PC-3 (cell line): ENCODE measurements around the gene AACS. TPM values are rescaled to one million over a fixed set of nuclear protein-coding genes. Genes with fewer than 3 reads are reported as not detected.
"Not testable (repeated sequence)": the region's sequence is repeated elsewhere in the genome, so short reads cannot be mapped to it uniquely, and the experiment has no call there.

Experiments
- ATAC-seq: fragments of 200-7000 bp; cut with Tn5 transposase; 2 replicates; pipeline ENCODE4 v1.9.1; 2020; ENCODE audit warnings: mild to moderate bottlenecking, moderate library complexity
- BruUV-seq: library from RNA; stranded (reverse); fragments of 400-500 nt; replicated peaks from 2 replicates; lab custom pipeline; 2021; lab: Mats Ljungman, UMichigan
- CTCF ChIA-PET: fragments of 300-600 bp; sonication (Branson Sonifier 250); formaldehyde crosslinking; loops from one replicate; lab custom pipeline; 2022; ENCODE audit warnings: antibody characterized with exemption; lab: Charles Lee
- POLR2A ChIA-PET: fragments of 300-600 bp; sonication (Branson Sonifier 250); formaldehyde crosslinking; loops from one replicate; lab custom pipeline; 2022; ENCODE audit warnings: antibody characterized with exemption; ENCODE audit not compliant: unreplicated experiment; lab: Charles Lee
- DNase-seq: peaks from one replicate; pipeline ENCODE4 v3.0.0-alpha.2; 2015
- H2AFZ ChIP-seq: fragments of 300-600 bp; sonication (generic); 2 replicates; pipeline ENCODE4 v1.6.0; 2016; ENCODE audit warnings: antibody characterized with exemption, low read length
- H3F3A ChIP-seq: fragments of 300-600 bp; sonication (generic); one replicate; pipeline ENCODE4 v1.6.0; 2017; ENCODE audit warnings: antibody characterized with exemption, low read length, control low read depth, mild to moderate bottlenecking; ENCODE audit not compliant: unreplicated experiment
- H3K27ac ChIP-seq: fragments of 300-600 bp; sonication (generic); 2 replicates; pipeline ENCODE4 v1.5.1; 2016; ENCODE audit warnings: mild to moderate bottlenecking, low read length
- H3K27me3 ChIP-seq: fragments of 300-600 bp; sonication (generic); 2 replicates; pipeline ENCODE4 v1.6.1; 2016; ENCODE audit warnings: low read length, mixed read lengths
- H3K36me3 ChIP-seq: fragments of 300-600 bp; sonication (generic); 2 replicates; pipeline ENCODE4 v1.6.1; 2016; ENCODE audit warnings: low read depth, mixed run types, low read length, mixed read lengths
- H3K4me1 ChIP-seq: fragments of 300-600 bp; sonication (generic); 2 replicates; pipeline ENCODE4 v1.5.1; 2016; ENCODE audit warnings: low read length; ENCODE audit not compliant: insufficient read depth
- H3K4me2 ChIP-seq: fragments of 300-600 bp; sonication (generic); 2 replicates; pipeline ENCODE4 v1.6.0; 2016; ENCODE audit warnings: low read length
- H3K4me3 ChIP-seq: fragments of 300-600 bp; sonication (generic); 2 replicates; pipeline ENCODE4 v1.5.1; 2016; ENCODE audit warnings: mild to moderate bottlenecking, low read length, mixed read lengths
- H3K79me2 ChIP-seq: fragments of 300-600 bp; sonication (generic); 2 replicates; pipeline ENCODE4 v1.6.1; 2017; ENCODE audit warnings: low read length, mixed read lengths
- H3K9ac ChIP-seq: fragments of 300-600 bp; sonication (generic); 2 replicates; pipeline ENCODE4 v1.6.0; 2016; ENCODE audit warnings: mild to moderate bottlenecking, low read length
- H3K9me2 ChIP-seq: fragments of 300-600 bp; sonication (generic); replicated peaks from 2 replicates; pipeline ENCODE4 v1.6.1; 2016; ENCODE audit warnings: mixed run types, low read length, mixed read lengths
- H3K9me3 ChIP-seq: fragments of 300-600 bp; sonication (generic); 2 replicates; pipeline ENCODE4 v1.6.1; 2016; ENCODE audit warnings: low read length, mixed read lengths
- H4K20me1 ChIP-seq: fragments of 300-600 bp; sonication (generic); 2 replicates; pipeline ENCODE4 v1.6.1; 2016; ENCODE audit warnings: low read length, mixed read lengths
- EZH2 ChIP-seq: fragments of 300-600 bp; sonication (generic); IDR thresholded peaks from one replicate; pipeline ENCODE4 v1.6.1; 2017; ENCODE audit warnings: antibody characterized with exemption, mild to moderate bottlenecking, low read length; ENCODE audit not compliant: unreplicated experiment
- EZH2phosphoT487 ChIP-seq: fragments of 300-600 bp; sonication (generic); IDR thresholded peaks from 2 replicates; pipeline ENCODE4 v1.6.1; 2018; ENCODE audit warnings: mild to moderate bottlenecking, antibody characterized with exemption, low read length, borderline replicate concordance
- intact Hi-C: fragments of 100-400 bp; cut with micrococcal nuclease; formaldehyde crosslinking; loops from 2 replicates; pipeline ENCODE4 v1.9.0; 2023
- total RNA-seq: library from RNA; depleted of rRNA; stranded (reverse); fragments of >200 nt; gene quantifications from 2 replicates; pipeline ENCODE4 v1.2.3, GENCODE V29; 2014
- TF ChIP-seq, protein P1 (sequence below): fragments of 300-600 bp; sonication (generic); conservative IDR thresholded peaks from 2 replicates; pipeline ENCODE4 v1.5.1; 2017; ENCODE audit warnings: antibody characterized with exemption, low read depth, mild to moderate bottlenecking, low read length

Gene AACS
- total RNA-seq, 1 experiment from 2014 or later, result 31.9 TPM

DNA sequence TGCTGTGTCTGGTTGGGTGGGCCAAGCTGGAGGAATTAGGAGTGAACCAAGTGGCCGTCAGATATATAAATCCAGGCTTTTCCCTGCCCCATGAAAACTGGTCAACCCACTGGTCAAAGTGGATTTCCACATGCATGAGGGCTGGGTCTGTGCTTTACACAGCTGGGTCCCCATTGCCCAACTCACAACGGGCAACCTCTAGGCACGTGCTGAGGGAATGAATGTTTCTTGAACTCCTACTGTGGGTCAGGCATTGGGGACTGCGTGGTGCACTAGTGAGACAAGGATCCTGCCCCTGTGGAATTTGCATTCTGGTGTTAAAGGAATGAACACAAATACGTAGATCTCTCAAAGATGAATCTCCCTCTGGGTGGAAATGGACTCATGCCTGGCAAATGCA is 7.5 kb upstream of the AACS start:
- H3K27ac ChIP-seq, result no peak overlapping the region
- no peak overlapping the region for H3K9ac ChIP-seq
- TF ChIP-seq EZH2phosphoT487, result no peak
- TF ChIP-seq, protein P1, sequence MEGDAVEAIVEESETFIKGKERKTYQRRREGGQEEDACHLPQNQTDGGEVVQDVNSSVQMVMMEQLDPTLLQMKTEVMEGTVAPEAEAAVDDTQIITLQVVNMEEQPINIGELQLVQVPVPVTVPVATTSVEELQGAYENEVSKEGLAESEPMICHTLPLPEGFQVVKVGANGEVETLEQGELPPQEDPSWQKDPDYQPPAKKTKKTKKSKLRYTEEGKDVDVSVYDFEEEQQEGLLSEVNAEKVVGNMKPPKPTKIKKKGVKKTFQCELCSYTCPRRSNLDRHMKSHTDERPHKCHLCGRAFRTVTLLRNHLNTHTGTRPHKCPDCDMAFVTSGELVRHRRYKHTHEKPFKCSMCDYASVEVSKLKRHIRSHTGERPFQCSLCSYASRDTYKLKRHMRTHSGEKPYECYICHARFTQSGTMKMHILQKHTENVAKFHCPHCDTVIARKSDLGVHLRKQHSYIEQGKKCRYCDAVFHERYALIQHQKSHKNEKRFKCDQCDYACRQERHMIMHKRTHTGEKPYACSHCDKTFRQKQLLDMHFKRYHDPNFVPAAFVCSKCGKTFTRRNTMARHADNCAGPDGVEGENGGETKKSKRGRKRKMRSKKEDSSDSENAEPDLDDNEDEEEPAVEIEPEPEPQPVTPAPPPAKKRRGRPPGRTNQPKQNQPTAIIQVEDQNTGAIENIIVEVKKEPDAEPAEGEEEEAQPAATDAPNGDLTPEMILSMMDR, result no peak
- TF ChIP-seq EZH2, result no peak
- no peaks in the 10 kb centered on the region for H3K79me2 ChIP-seq
- POLR2A ChIA-PET, result no interaction called here
- intact Hi-C loops, result no loop called here
- H3F3A ChIP-seq, result no peaks in the 10 kb centered on the region
- no peaks in the 10 kb centered on the region for H3K36me3 ChIP-seq
- H3K9me3 ChIP-seq, result no peaks in the 10 kb centered on the region
- no peaks in the 10 kb centered on the region for H4K20me1 ChIP-seq
- no peaks in the 10 kb centered on the region for H3K9me2 ChIP-seq
- BruUV-seq, result no TSS peak
- no peak overlapping the region for H3K4me2 ChIP-seq
- CTCF ChIA-PET, result no interaction called here
- ATAC-seq, result no peak
- no peak for DNase-seq
- no peaks in the 10 kb centered on the region for H3K4me1 ChIP-seq
- no peak overlapping the region for H3K4me3 ChIP-seq
- H3K27me3 ChIP-seq, result no peaks in the 10 kb centered on the region
- H2AFZ ChIP-seq, result no peak overlapping the region

DNA sequence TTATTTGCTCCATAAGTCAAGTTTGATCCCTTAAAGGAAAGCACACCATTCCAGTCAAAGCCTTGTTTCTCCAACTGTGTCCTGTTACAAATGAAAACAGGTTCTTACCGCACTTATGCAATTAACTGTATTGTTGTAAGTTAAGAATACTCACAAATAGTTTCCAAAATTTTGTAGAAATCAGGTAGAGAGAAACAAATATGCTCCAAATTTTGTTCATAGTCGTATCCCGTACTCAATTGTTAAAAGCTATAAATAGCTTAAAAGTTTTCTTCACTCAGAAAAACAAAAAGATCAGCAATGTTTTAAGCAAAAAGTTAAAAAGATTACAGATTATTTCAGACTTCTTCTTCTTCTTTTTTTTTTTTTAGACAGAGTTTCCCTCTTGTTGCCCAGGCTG is 4.0 kb upstream of the AACS start:
- Histone ChIP-seq H2AFZ (no peak overlapping the region), H3K9ac (no peak overlapping the region), H3K9me3 (no peaks in the 10 kb centered on the region), H3K4me2 (no peak overlapping the region), H3K4me3 (no peak overlapping the region), H3K79me2 (peaks cover 9% of the 10 kb centered on the region), H3K9me2 (no peaks in the 10 kb centered on the region), H4K20me1 (no peaks in the 10 kb centered on the region), H3F3A (no peaks in the 10 kb centered on the region), H3K27ac (no peak overlapping the region), H3K4me1 (peaks cover 11% of the 10 kb centered on the region), H3K27me3 (no peaks in the 10 kb centered on the region), H3K36me3 (no peaks in the 10 kb centered on the region)
- TF ChIP-seq EZH2phosphoT487, result no peak
- no peak for TF ChIP-seq EZH2
- TF ChIP-seq, protein P1, result no peak
- POLR2A ChIA-PET, result no interaction called here
- CTCF ChIA-PET, result no interaction called here
- no peak for ATAC-seq
- BruUV-seq, result no TSS peak
- no peak for DNase-seq
- intact Hi-C loops, result no loop called here

DNA sequence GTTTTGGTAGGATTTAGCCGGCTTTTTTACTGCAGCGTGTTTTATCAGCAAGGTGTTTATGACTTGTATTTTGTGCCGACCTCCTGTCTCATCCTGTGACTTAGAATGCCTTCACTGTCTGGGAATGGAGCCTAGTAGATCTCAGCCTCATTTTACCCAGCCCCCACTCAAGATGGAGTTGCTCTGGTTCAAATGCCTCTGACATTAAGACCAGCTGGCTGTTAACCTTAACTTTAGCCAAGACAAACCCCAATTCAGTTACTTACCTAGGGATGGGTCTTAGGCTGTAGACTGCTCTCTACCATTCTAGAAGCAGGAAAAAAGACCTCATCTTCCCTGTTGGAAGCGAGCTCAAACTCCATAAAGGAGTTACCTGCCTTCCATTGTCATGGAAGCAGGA is 1.7 kb upstream of the AACS start:
- CTCF ChIA-PET, H3K27me3 ChIP-seq, H3K9ac ChIP-seq, H3K9me2 ChIP-seq, ATAC-seq, H3K27ac ChIP-seq, intact Hi-C loops, H3K9me3 ChIP-seq, POLR2A ChIA-PET, BruUV-seq, H3F3A ChIP-seq, DNase-seq, H3K4me3 ChIP-seq, H2AFZ ChIP-seq, H3K36me3 ChIP-seq, H4K20me1 ChIP-seq, H3K4me2 ChIP-seq: not testable (repeated sequence)
- peaks cover 22% of the 10 kb centered on the region for H3K4me1 ChIP-seq
- H3K79me2 ChIP-seq, result peaks cover 32% of the 10 kb centered on the region
